Retinal pigment epithelial cell (primary cell): ENCODE measurements around the gene LRRC1.

Experiments
- DNase-seq: peaks from one replicate; pipeline ENCODE4 v3.0.0-alpha.2; 2010; ENCODE audit warnings: low read depth
- H3K4me3 ChIP-seq: 2 replicates; pipeline ENCODE4 v1.5.1; 2011; ENCODE audit warnings: mild to moderate bottlenecking, low read length, control low read depth, moderate library complexity
- CTCF ChIP-seq: conservative IDR thresholded peaks from 2 replicates; pipeline ENCODE4 v1.5.1; 2011; ENCODE audit warnings: low read depth, low read length, control low read depth, inconsistent platforms

The LRRC1 gene

GRCh38 chr6:53814353-53814752, 19.5 kb downstream of the LRRC1 start:
- no peak for DNase-seq
- TF ChIP-seq CTCF, result no peak
- H3K4me3 ChIP-seq, result no peak overlapping the region

GRCh38 chr6:53815381-53816119, 20.7 kb downstream of the LRRC1 start:
- no peak for DNase-seq
- TF ChIP-seq CTCF, result no peak
- H3K4me3 ChIP-seq, result no peak overlapping the region

- TF ChIP-seq CTCF, result no peak
- no peak overlapping the region for H3K4me3 ChIP-seq
- DNase-seq, result no peak
Measured at GRCh38 chr6:53818858-53819609, 24.2 kb downstream of the LRRC1 start.

- no peak overlapping the region for H3K4me3 ChIP-seq
- TF ChIP-seq CTCF, result no peak
- DNase-seq, result no peak
Measured at GRCh38 chr6:53822401-53823125, 27.8 kb downstream of the LRRC1 start.

- H3K4me3 ChIP-seq, result no peak overlapping the region
- no peak for TF ChIP-seq CTCF
- DNase-seq, result no peak
Measured at GRCh38 chr6:53824714-53825113, 29.9 kb downstream of the LRRC1 start.

GRCh38 chr6:53825532-53826321, 30.9 kb downstream of the LRRC1 start:
- no peak for DNase-seq
- H3K4me3 ChIP-seq, result no peak overlapping the region
- no peak for TF ChIP-seq CTCF
